GM18868 (cell line): ENCODE results near the gene ARFIP1.
A peak's percentile ranks its signal among the peaks of the same experiment; 100 is the strongest.
"Not testable (repeated sequence)": the region's sequence is repeated elsewhere in the genome, so short reads cannot be mapped to it uniquely, and the experiment has no call there.

ENCODE experiments used
- ATAC-seq: cut with Tn5 transposase; IDR thresholded peaks from one replicate; pipeline ENCODE4 v1.9.1; 2021; ENCODE audit warnings: mild to moderate bottlenecking, moderate library complexity; ENCODE audit not compliant: unreplicated experiment

ARFIP1 gene

DNA sequence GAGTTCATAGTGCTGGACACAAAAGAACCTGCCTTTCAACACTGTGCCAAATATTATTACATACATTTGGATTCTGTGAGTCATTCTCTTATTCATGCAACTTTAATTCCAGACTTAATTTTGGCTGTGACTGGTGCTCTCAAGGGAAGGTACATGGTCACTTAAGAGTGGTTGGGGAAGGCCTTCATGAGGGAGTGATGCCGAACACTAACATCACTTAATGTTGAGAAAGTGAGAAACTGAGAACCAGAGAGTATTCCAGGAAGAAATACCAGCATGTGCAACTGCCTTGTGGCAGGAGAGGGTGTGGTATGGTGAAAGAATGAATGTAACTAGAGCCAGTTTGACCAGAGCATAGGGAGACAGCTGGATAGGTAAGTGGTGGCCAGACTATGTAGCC, 114.9 kb downstream of the ARFIP1 start:
- ATAC-seq = no peak

DNA sequence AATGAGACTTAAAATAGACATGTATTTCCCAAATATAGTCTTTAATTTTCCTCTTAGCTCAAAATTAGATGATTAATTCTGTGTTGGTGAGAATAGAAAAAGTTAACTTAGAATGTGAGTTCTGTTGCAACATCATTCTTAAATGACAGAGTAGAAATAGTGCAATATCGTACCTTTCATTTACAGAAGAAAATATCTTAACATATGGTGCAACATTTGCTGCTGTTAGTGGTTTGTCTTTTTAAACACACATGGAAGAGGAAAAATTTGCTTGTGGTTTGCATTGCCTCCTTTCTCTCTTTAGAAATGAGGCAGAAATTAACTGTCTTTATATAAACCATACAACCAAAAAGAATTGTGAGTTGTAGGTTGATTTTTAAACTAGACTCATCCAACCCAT, 117.1 kb downstream of the ARFIP1 start:
- no peak for ATAC-seq

DNA sequence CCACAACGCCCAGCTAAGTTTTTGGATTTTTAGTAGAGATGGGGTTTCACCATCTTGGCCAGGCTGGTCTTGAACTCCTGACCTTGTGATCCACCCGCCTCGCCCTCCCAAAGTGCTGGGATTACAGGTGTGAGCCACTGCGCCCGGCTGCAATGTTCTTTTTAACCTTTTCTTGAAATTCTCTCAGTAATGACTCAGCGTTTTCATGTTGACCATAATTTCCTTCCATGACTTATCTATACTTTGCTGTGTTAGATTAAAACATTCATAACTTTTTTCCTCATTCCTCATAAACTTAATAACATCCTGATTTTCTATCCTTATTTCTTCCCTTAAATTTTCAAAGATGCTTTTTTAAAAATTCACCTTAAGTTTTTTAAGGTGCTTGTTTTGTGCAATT, 118.4 kb downstream of the ARFIP1 start:
- not testable (repeated sequence) for ATAC-seq

DNA sequence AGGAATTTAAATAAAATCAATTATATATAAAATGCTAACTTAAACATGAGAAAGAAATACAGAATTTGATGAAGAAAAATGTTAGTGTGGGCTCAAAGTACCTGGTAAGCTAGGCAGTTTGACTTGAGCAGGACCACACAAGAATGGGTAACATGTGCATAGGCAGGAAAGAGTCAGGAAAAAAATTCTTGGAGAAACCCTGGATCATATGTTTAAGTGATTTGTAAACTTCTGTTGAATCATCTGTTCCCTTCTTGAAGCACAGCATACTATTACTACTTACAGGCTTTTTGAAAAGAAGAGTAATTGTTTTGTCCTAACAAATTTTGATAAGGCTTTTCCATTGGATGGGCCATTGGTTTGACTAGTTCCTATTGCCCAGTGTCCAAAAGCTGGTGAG, 118.9 kb downstream of the ARFIP1 start:
- ATAC-seq = no peak

DNA sequence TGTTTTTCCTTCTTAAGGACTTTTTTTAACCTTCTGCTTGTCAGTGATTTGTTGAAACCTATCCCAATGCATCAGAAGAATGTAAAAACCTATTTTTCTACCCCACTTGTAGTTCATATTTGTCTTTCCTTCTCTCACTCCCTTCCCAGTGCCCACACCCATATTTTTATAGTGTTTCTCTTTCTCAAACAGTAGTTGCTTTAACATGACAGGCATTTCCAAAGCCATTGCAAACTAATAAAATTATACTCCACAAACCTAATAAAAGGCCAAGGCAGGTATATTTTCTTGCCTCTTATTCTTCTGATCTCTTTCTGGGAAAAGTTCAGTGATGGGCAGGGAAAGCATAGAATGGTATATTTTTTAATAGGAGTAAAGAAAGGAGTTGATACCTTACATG, 120.6 kb downstream of the ARFIP1 start:
- no peak for ATAC-seq

DNA sequence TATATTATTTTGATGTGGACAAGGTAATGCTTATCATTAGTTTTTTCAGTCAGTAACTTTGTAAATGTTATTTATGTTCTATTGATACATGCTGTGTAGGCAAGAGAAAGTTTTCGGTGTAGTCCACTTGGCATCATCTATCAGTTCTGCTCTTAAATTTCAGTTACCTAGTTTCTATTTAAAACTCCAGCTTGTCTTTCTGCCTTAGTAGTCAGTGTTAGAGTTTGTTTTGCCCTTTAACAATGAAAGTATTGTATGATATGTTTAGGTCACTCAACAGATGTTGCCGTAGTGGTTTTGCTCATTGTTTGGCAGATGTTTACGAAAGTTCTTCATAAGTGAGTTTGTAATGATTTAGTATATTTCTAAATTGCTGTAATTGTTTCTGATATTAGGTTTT, 121.5 kb downstream of the ARFIP1 start:
- ATAC-seq = no peak

DNA sequence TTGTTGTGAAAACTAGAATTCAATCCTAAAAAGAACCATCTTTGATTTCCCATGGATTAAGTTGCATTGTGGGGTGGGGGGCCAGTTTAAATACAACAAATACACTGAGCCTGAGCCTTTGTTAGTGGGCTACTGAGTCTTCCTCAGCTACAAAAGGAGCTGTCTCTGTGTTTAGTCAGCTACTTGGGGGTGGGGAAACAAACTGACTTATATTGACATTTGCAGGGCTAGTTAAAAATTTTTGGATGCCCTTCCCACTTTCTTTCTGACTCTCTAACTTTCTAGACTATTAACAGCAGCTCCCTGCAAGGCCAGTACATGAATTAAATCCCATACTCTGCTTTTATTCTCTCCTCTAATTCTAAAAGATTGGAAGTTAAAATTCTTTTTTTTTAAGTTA, 123.9 kb downstream of the ARFIP1 start:
- no peak for ATAC-seq

DNA sequence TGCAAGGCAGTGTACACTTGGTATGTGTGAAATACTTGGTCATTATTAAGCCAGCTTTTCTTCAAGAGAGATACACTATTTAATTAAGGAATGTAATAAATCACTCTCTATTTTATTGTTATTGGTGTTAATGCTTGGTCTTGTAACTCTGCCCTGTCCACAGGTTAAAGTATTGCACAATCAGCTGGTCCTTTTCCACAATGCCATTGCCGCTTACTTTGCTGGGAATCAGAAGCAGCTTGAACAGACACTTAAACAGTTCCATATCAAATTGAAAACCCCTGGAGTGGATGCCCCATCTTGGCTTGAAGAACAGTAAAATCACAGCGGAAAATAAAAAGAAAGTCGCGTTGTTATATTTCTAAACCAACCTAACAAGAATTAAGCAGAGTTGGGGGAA, 130.1 kb downstream of the ARFIP1 start:
- no peak for ATAC-seq

DNA sequence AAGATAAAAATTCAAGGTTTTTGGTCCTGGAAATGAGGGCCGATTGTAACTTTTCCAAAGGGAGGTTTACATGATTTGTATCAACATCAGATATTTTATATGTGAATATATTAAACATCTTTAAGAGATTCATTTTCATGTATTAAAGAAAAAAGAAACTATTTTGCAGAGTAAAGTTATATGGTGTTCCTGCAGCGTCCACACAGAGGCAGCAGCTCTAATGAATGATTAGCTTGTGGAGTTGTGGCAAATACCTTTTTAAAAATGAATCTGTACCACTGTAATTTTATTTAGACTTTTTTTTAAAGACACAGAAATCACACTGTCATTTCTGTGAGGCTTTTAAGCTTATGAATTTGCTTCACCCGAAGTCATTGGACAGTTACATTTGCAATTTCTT, 130.8 kb downstream of the ARFIP1 start:
- no peak for ATAC-seq

DNA sequence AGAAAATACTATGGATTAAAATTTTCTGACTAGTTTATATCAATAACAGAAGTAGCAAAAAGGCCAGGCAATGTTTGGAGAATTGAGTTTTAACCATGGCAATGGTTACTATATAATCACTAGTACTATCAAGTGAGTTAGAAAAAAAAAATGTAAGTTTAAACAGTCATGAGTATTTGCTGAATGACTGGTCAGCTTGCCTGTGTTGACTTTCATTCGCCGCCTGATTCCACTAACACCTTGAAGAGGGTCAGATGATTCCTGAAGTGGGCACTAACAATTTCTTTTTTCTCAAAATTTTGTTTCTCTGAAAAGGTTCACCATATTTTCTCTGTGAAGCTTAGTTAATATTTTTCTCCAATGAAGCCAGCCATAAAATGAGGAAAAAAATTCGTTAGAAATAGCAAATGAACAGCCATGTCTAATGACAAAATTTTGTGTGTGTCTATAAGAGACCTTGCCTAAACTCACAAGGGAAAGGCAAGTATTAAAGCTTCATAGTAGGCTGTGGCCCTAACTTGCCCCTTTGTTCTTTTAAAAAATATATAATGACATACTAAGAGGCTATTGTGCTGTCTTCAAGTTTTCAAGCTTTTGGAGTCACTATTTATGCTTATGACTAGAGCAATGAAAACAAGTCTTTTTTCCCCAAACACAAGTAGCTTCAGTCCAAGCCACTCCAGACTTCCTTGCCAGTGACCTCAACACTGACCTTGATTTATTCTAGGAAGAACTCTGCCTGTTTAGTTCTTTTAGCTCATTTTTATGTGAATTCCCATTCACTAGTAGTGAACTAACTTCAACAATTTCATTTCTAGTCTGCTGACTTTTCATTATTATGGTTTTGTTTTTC, 138.0 kb downstream of the ARFIP1 start:
- ATAC-seq = no peak

DNA sequence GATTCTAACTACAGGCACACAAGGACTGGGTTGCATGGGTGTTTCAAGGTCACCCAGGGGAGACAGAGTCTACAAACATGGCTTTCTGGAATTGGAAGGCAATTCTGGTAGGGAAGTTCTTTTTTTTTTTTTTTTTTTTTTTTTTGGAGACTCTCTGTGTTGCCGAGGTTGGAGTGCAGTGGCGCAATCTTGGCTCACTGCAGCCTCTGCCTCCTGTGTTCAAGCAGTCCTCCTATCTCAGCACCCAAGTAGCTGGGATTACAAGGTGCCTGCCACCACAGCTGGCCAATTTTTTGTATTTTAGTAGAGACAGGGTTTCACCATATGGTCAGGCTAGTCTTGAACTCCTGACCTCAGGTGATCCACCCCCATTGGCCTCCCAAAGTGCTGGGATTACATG, 140.1 kb downstream of the ARFIP1 start:
- ATAC-seq = no peak

DNA sequence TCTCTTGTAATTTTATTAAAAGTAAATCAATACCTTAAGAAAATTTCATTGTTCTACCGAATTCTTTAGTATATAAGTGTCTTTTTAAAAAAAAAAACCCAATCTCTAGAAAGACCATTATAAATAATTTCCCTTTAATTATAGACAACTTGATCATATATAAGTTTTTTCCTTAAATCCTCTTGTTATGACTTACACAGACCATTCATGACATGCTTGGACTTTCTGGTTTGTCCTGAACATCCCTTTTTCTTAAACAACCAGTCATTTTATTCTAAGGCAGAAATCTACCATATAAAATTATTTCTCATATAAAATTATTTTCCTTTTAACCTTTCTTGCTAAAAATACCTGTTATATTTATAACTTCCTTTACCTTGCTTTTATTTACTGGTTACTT, 141.0 kb downstream of the ARFIP1 start:
- ATAC-seq = no peak

DNA sequence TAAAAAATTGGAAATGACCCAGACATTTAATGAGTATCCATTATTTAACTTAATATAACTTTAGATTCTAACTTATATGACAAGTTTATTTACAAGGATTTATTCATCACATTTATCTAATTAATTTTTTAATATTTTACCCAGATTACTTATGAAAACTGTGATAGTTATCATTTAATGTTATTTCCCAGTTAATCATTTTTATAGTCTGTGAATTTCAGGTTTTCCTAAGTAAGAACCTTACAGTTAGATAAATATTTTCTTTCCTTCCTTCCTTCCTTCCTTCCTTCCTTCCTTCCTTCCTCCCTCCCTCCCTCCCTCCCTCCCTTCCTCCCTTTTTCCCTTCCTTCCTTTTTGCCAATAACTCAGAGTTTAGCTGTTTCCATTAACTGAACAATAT, 141.5 kb downstream of the ARFIP1 start:
- ATAC-seq = no peak

DNA sequence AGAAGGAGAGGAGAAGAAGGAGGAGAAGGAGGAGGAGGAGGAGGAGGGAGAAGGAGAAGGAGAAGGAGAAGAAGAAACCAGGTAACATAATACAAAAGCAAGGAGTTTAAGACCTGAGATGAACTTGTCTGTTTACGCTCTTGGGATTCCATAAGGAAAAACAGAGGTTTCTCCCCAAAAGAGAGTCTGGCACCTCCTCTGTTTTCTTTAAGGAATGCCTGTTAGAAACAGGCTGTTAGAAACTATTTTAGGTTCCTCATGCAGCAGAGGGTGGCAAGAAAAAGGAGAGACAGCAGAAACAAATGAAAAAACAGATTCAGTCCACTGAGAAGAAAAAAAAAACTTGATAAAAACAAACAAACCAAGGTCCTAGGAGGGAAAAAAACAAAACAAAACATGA, 146.1 kb downstream of the ARFIP1 start:
- ATAC-seq = no peak

DNA sequence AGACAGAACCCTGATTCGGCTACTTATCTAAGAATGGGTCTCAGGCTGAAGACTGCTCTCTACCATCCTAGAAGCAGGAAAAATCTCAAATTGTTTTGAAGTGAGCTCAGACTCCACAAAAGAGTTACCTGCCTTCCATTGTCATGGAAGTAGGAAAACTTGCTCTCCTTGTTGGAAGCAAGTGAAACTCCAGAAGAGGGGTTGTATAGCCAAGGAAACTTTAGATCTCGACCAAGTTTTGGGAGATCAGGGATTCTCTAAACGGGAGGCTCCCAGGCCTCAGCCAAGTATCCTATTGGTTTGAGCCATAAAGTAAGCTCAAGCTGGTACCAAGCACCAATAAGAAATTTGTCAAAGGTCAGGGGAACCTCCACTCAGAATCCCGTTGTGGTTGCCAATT, 147.2 kb downstream of the ARFIP1 start:
- ATAC-seq = no peak

DNA sequence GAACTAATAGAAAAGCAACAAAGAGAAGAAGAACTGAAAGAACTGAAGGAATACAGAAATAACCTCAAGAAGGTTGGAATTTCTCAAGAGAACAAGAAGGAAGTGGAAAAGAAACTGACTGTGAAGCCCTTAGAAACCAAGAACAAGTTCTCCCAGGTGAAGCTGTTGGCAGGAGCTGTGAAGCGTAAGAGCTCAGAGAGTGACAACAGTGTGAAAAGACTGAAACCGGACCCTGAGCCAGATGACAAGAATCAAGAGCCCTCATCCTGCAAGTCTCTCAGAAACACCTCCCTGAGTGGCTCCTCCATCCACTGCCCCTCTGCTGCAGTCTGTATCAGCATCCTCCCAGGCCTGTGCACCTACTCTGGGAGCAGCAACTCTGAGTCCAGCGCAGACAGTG, 148.0 kb downstream of the ARFIP1 start:
- peak; percentile 71 for ATAC-seq

DNA sequence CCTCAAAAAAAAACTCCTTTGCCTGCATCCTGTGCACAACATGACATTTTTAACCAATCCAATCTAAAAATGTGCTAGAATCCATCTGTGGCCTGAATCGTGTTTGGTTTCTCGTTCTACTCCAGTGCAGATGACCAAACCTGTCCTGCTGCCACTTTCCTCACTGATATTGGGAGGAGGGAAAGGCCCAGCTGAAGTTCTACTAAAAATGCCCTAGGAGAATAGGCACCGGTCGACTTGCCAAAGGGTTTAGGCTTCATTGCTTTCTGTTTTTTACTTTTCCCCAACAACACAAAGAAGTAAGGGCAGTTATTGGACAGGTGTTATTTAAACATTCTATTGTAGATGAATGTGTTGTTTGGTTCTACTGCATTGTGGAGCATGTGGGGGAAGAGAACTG, 148.5 kb downstream of the ARFIP1 start:
- ATAC-seq = no peak

DNA sequence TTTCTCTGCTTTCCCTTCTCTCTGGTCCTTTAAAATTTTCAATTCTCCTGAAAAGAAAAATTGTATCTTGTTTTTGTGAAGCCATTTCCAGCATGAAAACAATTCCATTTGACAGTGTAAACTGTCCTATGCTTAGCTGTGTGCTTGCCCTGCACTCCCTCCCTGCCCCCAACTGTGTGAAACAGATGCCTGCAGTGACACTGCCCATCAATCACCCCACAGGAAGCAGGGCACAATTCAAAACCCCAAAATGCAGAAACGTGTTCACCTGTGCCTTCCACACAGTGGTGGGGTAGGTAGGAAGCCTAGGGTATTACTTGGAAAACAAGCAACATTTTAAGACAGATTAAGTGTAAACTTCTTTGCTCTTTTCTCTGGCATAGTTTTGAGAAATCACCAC, 150.1 kb downstream of the ARFIP1 start:
- no peak for ATAC-seq

DNA sequence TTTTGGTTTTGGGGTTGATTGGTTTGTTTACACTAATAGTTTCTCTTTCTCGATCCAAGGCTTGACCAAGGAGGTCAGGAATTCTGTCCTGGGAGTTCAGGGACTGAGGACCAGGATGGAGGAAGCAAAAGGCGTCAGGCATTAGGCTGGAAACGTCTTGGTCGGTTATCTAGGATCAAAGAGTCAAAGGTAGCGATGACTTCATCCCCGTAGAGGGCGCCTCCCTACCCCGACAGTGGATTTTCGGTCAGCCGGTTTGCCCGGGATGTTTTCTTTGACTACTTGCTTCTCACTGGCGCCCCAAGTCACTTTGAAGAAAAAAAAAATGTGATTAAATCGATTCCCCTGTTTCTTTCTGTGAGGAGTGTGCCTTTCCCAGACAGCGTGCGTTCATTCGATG, 155.4 kb downstream of the ARFIP1 start:
- ATAC-seq = no peak

DNA sequence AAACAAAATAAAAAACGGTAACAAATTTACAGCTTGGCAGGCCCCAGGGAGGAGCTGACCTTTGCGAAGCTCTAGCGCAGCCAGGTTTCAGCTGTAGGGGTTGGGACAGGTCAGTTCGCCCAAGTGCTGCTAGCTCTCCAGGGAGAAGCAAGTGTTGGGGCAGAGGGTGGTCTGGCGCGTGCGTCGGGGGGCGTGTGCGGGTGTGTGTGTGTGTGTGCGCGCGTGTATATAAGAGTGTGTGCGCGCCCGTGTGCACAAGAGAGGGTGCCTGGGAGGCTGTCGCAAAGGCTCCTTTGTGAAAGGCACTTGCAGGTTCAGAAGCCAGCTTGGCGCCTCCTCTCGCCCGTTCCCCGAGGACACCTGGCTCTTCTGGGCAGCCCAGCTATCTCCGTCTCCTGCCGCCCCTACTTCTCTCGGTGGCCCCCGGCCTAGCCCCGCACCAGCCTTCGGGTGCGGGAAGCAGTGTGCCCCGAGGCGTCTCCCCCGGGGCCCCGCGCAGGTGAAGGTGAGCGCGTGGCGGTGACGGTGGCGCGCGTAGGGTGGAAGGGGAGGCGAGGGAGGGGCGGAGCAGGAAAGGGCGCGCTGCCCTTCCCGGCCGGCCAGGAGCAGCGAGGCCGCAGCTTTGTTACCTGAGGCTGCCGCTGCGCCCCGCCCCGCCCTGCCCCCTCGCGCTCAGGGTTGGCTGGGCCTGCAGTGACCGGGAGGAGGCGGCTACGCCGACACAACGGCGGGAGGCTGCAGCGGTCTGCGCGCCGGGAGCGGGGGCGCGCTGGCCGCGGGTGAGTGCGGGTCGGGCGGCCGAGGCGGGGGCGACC, 156.1 kb downstream of the ARFIP1 start, which contains the start of gene FHDC1:
Gene FHDC1 (plus strand): TSS at position 693 of the 815 bp plus-strand sequence. CDS start 6,735 bp downstream, outside the sequence.
- ATAC-seq = no peak

DNA sequence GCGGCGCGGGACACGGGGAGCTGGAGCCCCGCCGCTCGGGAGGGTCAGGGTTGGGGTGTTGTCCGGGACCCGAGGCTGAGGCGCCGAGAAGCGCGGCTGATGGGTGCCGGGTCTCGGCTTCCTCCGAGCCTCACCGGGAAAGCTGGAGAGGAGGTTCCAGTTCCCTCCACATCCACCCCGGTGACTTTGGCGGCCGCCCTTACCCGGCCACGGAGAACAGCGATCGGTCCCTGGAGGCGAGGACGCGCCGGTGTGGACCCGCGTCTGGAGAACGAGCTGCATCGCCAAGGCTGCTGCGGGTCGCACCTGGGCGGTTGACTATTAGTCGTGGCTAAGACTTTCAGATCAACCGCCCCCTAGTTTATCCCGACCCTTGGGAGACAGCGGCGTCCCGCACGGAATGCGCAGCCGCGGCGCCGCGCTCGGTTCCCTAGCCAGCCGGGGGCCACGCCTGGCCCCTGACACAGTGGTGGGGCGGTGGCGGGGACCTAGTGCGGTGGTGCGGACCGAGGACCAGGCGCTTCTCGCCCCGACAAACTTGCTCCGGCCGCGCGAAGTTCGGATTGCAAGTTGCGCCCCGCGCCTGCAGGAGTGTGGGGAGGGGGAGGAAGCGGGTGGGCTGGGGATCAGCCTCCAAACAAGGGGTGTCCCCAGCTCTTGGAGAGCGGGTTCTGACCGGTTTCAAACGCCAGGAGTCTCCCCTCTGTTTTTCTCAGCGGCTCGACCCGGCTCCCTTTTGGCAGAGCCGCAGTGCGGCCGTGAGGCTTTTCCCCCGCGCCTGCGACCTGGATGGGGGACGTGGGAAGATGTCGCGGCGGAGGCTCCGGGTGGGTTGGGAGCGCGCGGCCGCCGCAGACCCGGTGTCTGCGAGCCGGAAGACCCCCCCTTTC, 156.9 kb downstream of the ARFIP1 start:
- no peak for ATAC-seq
